ENCODE data around the gene BANF2.

Gene BANF2

GRCh38 chr20:17682889-17683198, 16.9 kb upstream of the BANF2 start:
- no peak overlapping the region for H3K27ac ChIP-seq (ENCODE audit: low read depth, low read length)
- peak overlapping the region; percentile 48 for H3K9ac ChIP-seq (ENCODE audit: low read depth in 1 of 2, low read length in 2 of 2)
- H3K4me1 ChIP-seq (ENCODE audit: control insufficient read depth in 1 of 2, insufficient read depth in 2 of 2, low read length in 2 of 2) = peaks cover 44 to 46% of the 10 kb centered on the region in 2 donors

GRCh38 chr20:17683218-17684076, 16.3 kb upstream of the BANF2 start:
- Histone ChIP-seq H3K4me3 (ENCODE audit: low read depth in 1 of 2, low read length in 2 of 2) (peak overlapping the region in 1 of 2 donors; percentile 67), H3K9ac (ENCODE audit: low read depth in 1 of 2, low read length in 2 of 2) (peak overlapping the region in 1 of 2 donors; percentile 48), H3K27me3 (ENCODE audit: control insufficient read depth in 1 of 2, insufficient read depth in 2 of 2, low read length in 2 of 2) (no peaks in the 10 kb centered on the region), H3K9me3 (ENCODE audit: control insufficient read depth in 1 of 2, low read length in 2 of 2) (no peaks in the 10 kb centered on the region), H3K27ac (ENCODE audit: low read depth, low read length) (no peak overlapping the region), H3K4me1 (ENCODE audit: control insufficient read depth in 1 of 2, insufficient read depth in 2 of 2, low read length in 2 of 2) (peaks cover 43 to 44% of the 10 kb centered on the region in 2 donors), H3K36me3 (ENCODE audit: control insufficient read depth in 1 of 2, insufficient read depth in 2 of 2, low read length in 2 of 2) (peaks cover 1 to 12% of the 10 kb centered on the region in 2 donors)

More at GRCh38 chr20:17682889-17683198, 16.9 kb upstream of the BANF2 start:
- Histone ChIP-seq H3K27me3 (ENCODE audit: control insufficient read depth in 1 of 2, insufficient read depth in 2 of 2, low read length in 2 of 2) (no peaks in the 10 kb centered on the region), H3K9me3 (ENCODE audit: control insufficient read depth in 1 of 2, low read length in 2 of 2) (no peaks in the 10 kb centered on the region), H3K36me3 (ENCODE audit: control insufficient read depth in 1 of 2, insufficient read depth in 2 of 2, low read length in 2 of 2) (peaks cover 6 to 18% of the 10 kb centered on the region in 2 donors), H3K4me3 (ENCODE audit: low read depth in 1 of 2, low read length in 2 of 2) (peak overlapping the region; percentile 66 to 67)

- no peaks in the 10 kb centered on the region for H3K27me3 ChIP-seq (ENCODE audit: control insufficient read depth in 1 of 2, insufficient read depth in 2 of 2, low read length in 2 of 2)
- no peaks in the 10 kb centered on the region for H3K9me3 ChIP-seq (ENCODE audit: control insufficient read depth in 1 of 2, low read length in 2 of 2)
- no peak overlapping the region for H3K9ac ChIP-seq (ENCODE audit: low read depth in 1 of 2, low read length in 2 of 2)
- H3K4me1 ChIP-seq (ENCODE audit: control insufficient read depth in 1 of 2, insufficient read depth in 2 of 2, low read length in 2 of 2) = peaks cover 35 to 43% of the 10 kb centered on the region in 2 donors
- H3K36me3 ChIP-seq (ENCODE audit: control insufficient read depth in 1 of 2, insufficient read depth in 2 of 2, low read length in 2 of 2) = peaks cover 0 to 5% of the 10 kb centered on the region in 2 donors
- no peak overlapping the region for H3K4me3 ChIP-seq (ENCODE audit: low read depth in 1 of 2, low read length in 2 of 2)
- no peak overlapping the region for H3K27ac ChIP-seq (ENCODE audit: low read depth, low read length)
Observed at GRCh38 chr20:17684077-17684888, 15.5 kb upstream of the BANF2 start.

- Histone ChIP-seq H3K27ac (ENCODE audit: low read depth, low read length) (no peak overlapping the region), H3K27me3 (ENCODE audit: control insufficient read depth in 1 of 2, insufficient read depth in 2 of 2, low read length in 2 of 2) (no peaks in the 10 kb centered on the region), H3K4me3 (ENCODE audit: low read depth in 1 of 2, low read length in 2 of 2) (no peak overlapping the region), H3K4me1 (ENCODE audit: control insufficient read depth in 1 of 2, insufficient read depth in 2 of 2, low read length in 2 of 2) (peaks cover 26 to 34% of the 10 kb centered on the region in 2 donors), H3K9me3 (ENCODE audit: control insufficient read depth in 1 of 2, low read length in 2 of 2) (no peaks in the 10 kb centered on the region), H3K9ac (ENCODE audit: low read depth in 1 of 2, low read length in 2 of 2) (no peak overlapping the region), H3K36me3 (ENCODE audit: control insufficient read depth in 1 of 2, insufficient read depth in 2 of 2, low read length in 2 of 2) (no peaks in the 10 kb centered on the region)
Observed at GRCh38 chr20:17685168-17685567, 14.6 kb upstream of the BANF2 start.

GRCh38 chr20:17687800-17688199, 12.0 kb upstream of the BANF2 start:
- Histone ChIP-seq H3K9ac (ENCODE audit: low read depth in 1 of 2, low read length in 2 of 2) (no peak overlapping the region), H3K36me3 (ENCODE audit: control insufficient read depth in 1 of 2, insufficient read depth in 2 of 2, low read length in 2 of 2) (no peaks in the 10 kb centered on the region), H3K4me1 (ENCODE audit: control insufficient read depth in 1 of 2, insufficient read depth in 2 of 2, low read length in 2 of 2) (peaks cover 20 to 25% of the 10 kb centered on the region in 2 donors), H3K4me3 (ENCODE audit: low read depth in 1 of 2, low read length in 2 of 2) (no peak overlapping the region), H3K27ac (ENCODE audit: low read depth, low read length) (no peak overlapping the region), H3K27me3 (ENCODE audit: control insufficient read depth in 1 of 2, insufficient read depth in 2 of 2, low read length in 2 of 2) (no peaks in the 10 kb centered on the region), H3K9me3 (ENCODE audit: control insufficient read depth in 1 of 2, low read length in 2 of 2) (no peaks in the 10 kb centered on the region)

- Histone ChIP-seq H3K9ac (ENCODE audit: low read depth in 1 of 2, low read length in 2 of 2) (no peak overlapping the region), H3K27ac (ENCODE audit: low read depth, low read length) (no peak overlapping the region), H3K27me3 (ENCODE audit: control insufficient read depth in 1 of 2, insufficient read depth in 2 of 2, low read length in 2 of 2) (no peaks in the 10 kb centered on the region), H3K4me1 (ENCODE audit: control insufficient read depth in 1 of 2, insufficient read depth in 2 of 2, low read length in 2 of 2) (peaks cover 8 to 14% of the 10 kb centered on the region in 2 donors), H3K4me3 (ENCODE audit: low read depth in 1 of 2, low read length in 2 of 2) (no peak overlapping the region), H3K36me3 (ENCODE audit: control insufficient read depth in 1 of 2, insufficient read depth in 2 of 2, low read length in 2 of 2) (no peaks in the 10 kb centered on the region), H3K9me3 (ENCODE audit: control insufficient read depth in 1 of 2, low read length in 2 of 2) (no peaks in the 10 kb centered on the region)
Observed at GRCh38 chr20:17688965-17689364, 10.8 kb upstream of the BANF2 start.

GRCh38 chr20:17690144-17690543, 9.6 kb upstream of the BANF2 start:
- Histone ChIP-seq H3K9ac (ENCODE audit: low read depth in 1 of 2, low read length in 2 of 2) (no peak overlapping the region), H3K4me1 (ENCODE audit: control insufficient read depth in 1 of 2, insufficient read depth in 2 of 2, low read length in 2 of 2) (peaks cover 0 to 4% of the 10 kb centered on the region in 2 donors), H3K4me3 (ENCODE audit: low read depth in 1 of 2, low read length in 2 of 2) (no peak overlapping the region), H3K27me3 (ENCODE audit: control insufficient read depth in 1 of 2, insufficient read depth in 2 of 2, low read length in 2 of 2) (no peaks in the 10 kb centered on the region), H3K9me3 (ENCODE audit: control insufficient read depth in 1 of 2, low read length in 2 of 2) (no peaks in the 10 kb centered on the region), H3K27ac (ENCODE audit: low read depth, low read length) (no peak overlapping the region), H3K36me3 (ENCODE audit: control insufficient read depth in 1 of 2, insufficient read depth in 2 of 2, low read length in 2 of 2) (no peaks in the 10 kb centered on the region)

- H3K27ac ChIP-seq (ENCODE audit: low read depth, low read length) = no peak overlapping the region
Observed at GRCh38 chr20:17691758-17692157, 8.0 kb upstream of the BANF2 start.

GRCh38 chr20:17693444-17694001, 6.2 kb upstream of the BANF2 start:
- no peak overlapping the region for H3K4me3 ChIP-seq (ENCODE audit: low read depth in 1 of 2, low read length in 2 of 2)
- no peak overlapping the region for H3K27ac ChIP-seq (ENCODE audit: low read depth, low read length)

More at GRCh38 chr20:17691758-17692157, 8.0 kb upstream of the BANF2 start:
- Histone ChIP-seq H3K36me3 (ENCODE audit: control insufficient read depth in 1 of 2, insufficient read depth in 2 of 2, low read length in 2 of 2) (no peaks in the 10 kb centered on the region), H3K4me3 (ENCODE audit: low read depth in 1 of 2, low read length in 2 of 2) (no peak overlapping the region), H3K4me1 (ENCODE audit: control insufficient read depth in 1 of 2, insufficient read depth in 2 of 2, low read length in 2 of 2) (peaks cover 0 to 4% of the 10 kb centered on the region in 2 donors), H3K9ac (ENCODE audit: low read depth in 1 of 2, low read length in 2 of 2) (no peak overlapping the region), H3K9me3 (ENCODE audit: control insufficient read depth in 1 of 2, low read length in 2 of 2) (peaks cover 0 to 3% of the 10 kb centered on the region in 2 donors), H3K27me3 (ENCODE audit: control insufficient read depth in 1 of 2, insufficient read depth in 2 of 2, low read length in 2 of 2) (no peaks in the 10 kb centered on the region)

GRCh38 chr20:17694767-17695166, 5.0 kb upstream of the BANF2 start:
- Histone ChIP-seq H3K4me1 (ENCODE audit: control insufficient read depth in 1 of 2, insufficient read depth in 2 of 2, low read length in 2 of 2) (peaks cover 12 to 13% of the 10 kb centered on the region in 2 donors), H3K9ac (ENCODE audit: low read depth in 1 of 2, low read length in 2 of 2) (no peak overlapping the region), H3K9me3 (ENCODE audit: control insufficient read depth in 1 of 2, low read length in 2 of 2) (peaks cover 0 to 3% of the 10 kb centered on the region in 2 donors), H3K27me3 (ENCODE audit: control insufficient read depth in 1 of 2, insufficient read depth in 2 of 2, low read length in 2 of 2) (no peaks in the 10 kb centered on the region), H3K36me3 (ENCODE audit: control insufficient read depth in 1 of 2, insufficient read depth in 2 of 2, low read length in 2 of 2) (no peaks in the 10 kb centered on the region), H3K4me3 (ENCODE audit: low read depth in 1 of 2, low read length in 2 of 2) (no peak overlapping the region), H3K27ac (ENCODE audit: low read depth, low read length) (no peak overlapping the region)

More at GRCh38 chr20:17693444-17694001, 6.2 kb upstream of the BANF2 start:
- H3K9ac ChIP-seq (ENCODE audit: low read depth in 1 of 2, low read length in 2 of 2) = no peak overlapping the region
- no peaks in the 10 kb centered on the region for H3K36me3 ChIP-seq (ENCODE audit: control insufficient read depth in 1 of 2, insufficient read depth in 2 of 2, low read length in 2 of 2)
- no peaks in the 10 kb centered on the region for H3K27me3 ChIP-seq (ENCODE audit: control insufficient read depth in 1 of 2, insufficient read depth in 2 of 2, low read length in 2 of 2)
- H3K9me3 ChIP-seq (ENCODE audit: control insufficient read depth in 1 of 2, low read length in 2 of 2) = peaks cover 0 to 3% of the 10 kb centered on the region in 2 donors
- peaks cover 4 to 8% of the 10 kb centered on the region in 2 donors for H3K4me1 ChIP-seq (ENCODE audit: control insufficient read depth in 1 of 2, insufficient read depth in 2 of 2, low read length in 2 of 2)

Data from duodenal mucosa (tissue), 2 donors.